ENCODE data around the gene ZBTB21.

- TF ChIP-seq CTCF (IDR thresholded peaks at IDR 0.05) (no peak), EP300 (IDR thresholded peaks at IDR 0.05; ENCODE audit: low read depth) (no peak), POLR2A (IDR thresholded peaks at IDR 0.05) (no peak)
Observed at GRCh38 chr21:42048870-42049577, 38.9 kb upstream of the ZBTB21 start.

Data from transverse colon (tissue), 3 donors.